GM10248 (cell line): ENCODE data around the gene UTP15.

ENCODE experiments used
- CTCF ChIA-PET: fragments of 300-600 bp; sonication (Branson Sonifier 250); formaldehyde crosslinking; extraction: SDS; loops from one replicate; lab custom pipeline; 2021; ENCODE audit warnings: antibody characterized with exemption; lab: Yijun Ruan, JAX
- POLR2A ChIA-PET: fragments of 350-650 bp; sonication (Branson Sonifier 250); formaldehyde crosslinking; extraction: SDS; loops from one replicate; lab custom pipeline; 2020; ENCODE audit warnings: antibody characterized with exemption; lab: Yijun Ruan, JAX
- DNase-seq: peaks from one replicate; pipeline ENCODE4 v3.0.0; 2012; ENCODE audit errors: extremely low spot score
- TF ChIP-seq, protein P1 (sequence below): IDR thresholded peaks from 2 replicates; pipeline ENCODE4 v1.5.1; 2012; ENCODE audit warnings: mild to moderate bottlenecking, low read depth; ENCODE audit errors: extremely low read depth, missing control alignments, control extremely low read depth

UTP15 gene

DNA sequence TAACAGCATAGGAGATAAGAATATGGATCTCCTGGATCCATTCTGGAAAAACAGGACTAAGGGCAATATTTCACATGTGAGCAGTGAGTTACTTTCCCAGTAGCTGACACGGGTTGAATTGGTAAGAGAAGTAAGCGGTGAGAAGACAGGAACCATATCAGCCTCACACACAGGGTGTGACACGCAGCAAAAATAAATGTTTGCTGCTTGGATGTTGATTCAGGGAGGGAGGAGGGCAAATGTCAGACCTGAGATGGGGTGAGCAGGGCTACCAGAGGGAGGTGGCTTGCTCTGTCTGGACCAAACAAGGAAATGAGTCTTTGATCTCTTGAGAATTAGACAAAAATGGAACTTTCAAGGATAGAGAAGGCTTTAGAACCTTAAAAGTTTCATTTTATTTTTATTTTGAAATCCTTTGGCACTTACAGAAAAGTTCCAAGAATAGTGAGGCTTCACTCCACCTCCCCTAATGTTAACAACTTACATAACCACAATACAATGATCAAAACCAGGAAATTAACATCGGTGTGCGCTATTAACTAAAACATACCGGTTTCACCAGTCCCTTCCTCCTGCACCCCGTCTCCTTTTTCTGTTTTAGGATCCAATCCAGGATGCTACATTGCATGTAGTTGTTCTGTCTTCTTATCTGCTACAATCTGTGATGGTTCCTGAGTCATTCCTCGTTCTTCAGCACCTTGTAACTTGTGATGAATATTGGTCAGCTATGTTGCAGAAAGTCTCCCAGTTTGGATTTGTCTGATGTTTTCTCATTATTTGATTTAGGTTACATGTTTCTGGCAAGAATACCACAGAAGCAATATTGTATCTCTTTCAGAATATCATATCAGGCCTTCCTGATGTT, 39.9 kb downstream of the UTP15 start:
- DNase-seq = no peak
- ChIA-PET CTCF (interaction anchor here (1.2 to 2.4 kb wide), 6 partner anchors 9 to 146 kb away, joined by 3 to 12 read pairs (median 4); no protein-coding TSS in a partner anchor), POLR2A (no interaction called here)
- TF ChIP-seq, protein P1, sequence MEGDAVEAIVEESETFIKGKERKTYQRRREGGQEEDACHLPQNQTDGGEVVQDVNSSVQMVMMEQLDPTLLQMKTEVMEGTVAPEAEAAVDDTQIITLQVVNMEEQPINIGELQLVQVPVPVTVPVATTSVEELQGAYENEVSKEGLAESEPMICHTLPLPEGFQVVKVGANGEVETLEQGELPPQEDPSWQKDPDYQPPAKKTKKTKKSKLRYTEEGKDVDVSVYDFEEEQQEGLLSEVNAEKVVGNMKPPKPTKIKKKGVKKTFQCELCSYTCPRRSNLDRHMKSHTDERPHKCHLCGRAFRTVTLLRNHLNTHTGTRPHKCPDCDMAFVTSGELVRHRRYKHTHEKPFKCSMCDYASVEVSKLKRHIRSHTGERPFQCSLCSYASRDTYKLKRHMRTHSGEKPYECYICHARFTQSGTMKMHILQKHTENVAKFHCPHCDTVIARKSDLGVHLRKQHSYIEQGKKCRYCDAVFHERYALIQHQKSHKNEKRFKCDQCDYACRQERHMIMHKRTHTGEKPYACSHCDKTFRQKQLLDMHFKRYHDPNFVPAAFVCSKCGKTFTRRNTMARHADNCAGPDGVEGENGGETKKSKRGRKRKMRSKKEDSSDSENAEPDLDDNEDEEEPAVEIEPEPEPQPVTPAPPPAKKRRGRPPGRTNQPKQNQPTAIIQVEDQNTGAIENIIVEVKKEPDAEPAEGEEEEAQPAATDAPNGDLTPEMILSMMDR = no peak

DNA sequence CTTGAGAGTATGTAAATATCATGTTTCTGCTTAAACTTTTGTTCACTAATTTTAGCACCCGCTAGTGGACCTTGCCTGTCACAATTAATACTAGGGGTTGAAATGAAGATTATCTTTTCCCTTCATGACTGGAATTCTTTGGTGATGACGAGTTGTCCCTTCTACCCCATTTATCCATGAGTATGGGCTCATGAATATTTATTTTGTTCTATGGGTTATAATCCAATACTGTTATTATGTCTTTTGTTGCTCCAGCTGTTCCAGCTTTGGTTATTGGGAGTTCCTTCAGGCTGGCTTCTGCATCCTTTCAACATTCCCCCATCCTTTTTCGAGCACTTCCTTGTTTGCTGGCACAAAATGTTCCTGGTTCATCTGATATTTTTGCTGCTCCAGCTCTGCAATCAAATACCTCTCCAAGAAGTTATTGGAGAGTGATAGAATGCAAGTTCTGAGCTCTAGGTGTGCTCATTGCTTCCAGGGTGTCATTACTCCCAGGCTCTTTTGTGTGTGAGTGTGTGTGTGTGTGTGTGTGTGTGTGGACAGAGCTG, 40.7 kb downstream of the UTP15 start:
- ChIA-PET CTCF (interaction anchor here (1.2 to 1.9 kb wide), 3 partner anchors 9 to 15 kb away, joined by 3 to 10 read pairs (median 4); no protein-coding TSS in a partner anchor), POLR2A (no interaction called here)
- DNase-seq = no peak
- TF ChIP-seq, protein P1 = no peak

DNA sequence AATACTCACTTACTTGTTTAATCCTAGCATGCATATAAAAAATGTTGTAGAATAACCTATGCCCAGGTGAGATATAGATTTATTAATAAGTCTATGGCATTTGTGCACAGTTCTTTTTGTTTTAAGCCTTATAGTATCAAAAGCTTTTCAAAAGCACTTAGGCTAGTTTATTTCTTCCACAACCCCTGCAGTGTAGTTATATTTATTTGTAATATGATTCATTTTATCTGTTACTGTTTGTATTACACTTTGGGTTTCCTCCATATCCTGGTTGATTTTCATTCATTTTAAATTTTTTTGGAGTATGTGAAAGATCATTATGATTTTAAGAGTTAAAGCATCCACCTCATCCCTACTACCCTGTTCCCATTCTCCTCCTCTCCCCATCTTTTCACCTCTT, 41.7 kb downstream of the UTP15 start:
- no peak for DNase-seq
- ChIA-PET POLR2A (no interaction called here), CTCF (interaction anchor here (1.4 to 1.9 kb wide), 3 partner anchors 9 to 186 kb away, joined by 3 to 10 read pairs (median 4); no protein-coding TSS in a partner anchor)
- TF ChIP-seq, protein P1 = no peak

DNA sequence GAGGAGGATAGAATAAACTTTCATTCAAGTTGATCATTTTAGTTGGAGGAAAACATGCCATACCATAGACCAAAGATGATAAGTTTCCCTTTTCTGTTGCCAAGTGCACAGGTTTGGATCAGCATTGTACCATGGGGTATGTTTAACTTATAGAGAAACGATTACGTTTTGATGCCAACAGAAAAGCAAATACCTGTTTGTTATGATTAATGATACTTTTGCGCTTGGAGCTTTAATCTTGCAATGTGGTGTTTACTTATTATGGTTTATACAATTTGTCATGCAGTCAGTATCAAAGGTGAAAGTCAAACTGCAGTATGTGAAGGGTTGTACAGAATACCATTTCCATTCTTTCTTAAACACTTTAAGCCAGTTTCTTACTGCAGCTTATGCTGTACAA, 47.3 kb downstream of the UTP15 start:
- ChIA-PET POLR2A (no interaction called here), CTCF (interaction anchor here (1.3 kb wide), 1 partner anchor 22 kb away, joined by 5 read pairs; no protein-coding TSS in a partner anchor)
- TF ChIP-seq, protein P1 = no peak

DNA sequence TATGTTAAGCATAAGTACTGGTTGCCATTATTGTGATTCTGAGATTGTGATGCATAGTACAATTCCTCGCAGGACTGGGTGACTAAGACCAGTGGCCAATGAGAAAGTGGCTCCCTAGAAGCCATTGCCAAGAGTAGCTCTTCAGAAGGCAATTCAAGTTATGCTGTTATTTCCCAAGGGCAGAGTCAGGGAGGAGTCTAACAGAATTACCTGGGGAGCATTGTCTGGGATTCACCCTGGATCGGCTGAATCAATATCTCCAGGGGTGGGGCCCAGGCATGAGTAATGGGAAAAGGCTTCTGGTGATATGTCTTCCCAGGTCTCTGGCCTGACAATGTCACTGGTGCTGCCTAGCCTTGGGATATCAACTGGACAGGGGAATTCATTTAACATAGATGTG, 49.5 kb downstream of the UTP15 start:
- no peak for DNase-seq
- POLR2A ChIA-PET = no interaction called here
- TF ChIP-seq, protein P1 = no peak
- CTCF ChIA-PET = interaction anchor here (0.6 to 1.5 kb wide), 4 partner anchors 10 to 177 kb away, joined by 3 to 4 read pairs (median 3); no protein-coding TSS in a partner anchor

More for the DNA sequence above, 47.3 kb downstream of the UTP15 start:
- DNase-seq = no peak

DNA sequence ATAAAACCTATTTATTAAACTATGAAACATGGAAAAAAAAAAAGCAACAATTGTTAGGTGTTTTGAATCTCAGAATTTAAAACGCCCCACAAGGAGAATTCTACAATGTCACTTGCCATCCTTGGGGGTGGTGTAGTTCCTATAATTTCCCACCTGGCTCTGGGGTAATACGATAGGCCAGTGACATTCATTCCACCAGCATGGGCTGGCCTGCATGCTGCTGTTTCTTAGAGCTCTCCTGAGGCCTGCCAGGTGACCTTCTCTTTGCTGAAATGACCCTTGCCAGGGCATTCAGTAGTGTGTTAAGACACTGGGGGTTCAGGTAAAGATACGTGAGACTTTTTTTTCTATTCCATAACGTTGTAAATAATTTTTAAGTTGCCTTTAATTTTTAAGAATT, 50.4 kb downstream of the UTP15 start:
- ChIA-PET CTCF (interaction anchor here (4.1 kb wide), 1 partner anchor 25 kb away, joined by 14 read pairs; no protein-coding TSS in a partner anchor), POLR2A (no interaction called here)
- TF ChIP-seq, protein P1 = no peak
- no peak for DNase-seq
